GM23248 (cell line): ENCODE measurements around the gene BCO2.

Experiments
- EZH2 ChIP-seq: fragments of 200-600 bp; sonication (generic); IDR thresholded peaks from 2 replicates; pipeline ENCODE4 v1.6.1; 2018; ENCODE audit warnings: antibody characterized with exemption, mild to moderate bottlenecking; ENCODE audit not compliant: insufficient read depth, poor library complexity, severe bottlenecking
- EZH2phosphoT487 ChIP-seq: fragments of 200-600 bp; sonication (generic); IDR thresholded peaks from 2 replicates; pipeline ENCODE4 v1.6.1; 2018; ENCODE audit warnings: antibody characterized with exemption, moderate library complexity, mild to moderate bottlenecking, low read depth; ENCODE audit not compliant: insufficient read depth

DNA sequence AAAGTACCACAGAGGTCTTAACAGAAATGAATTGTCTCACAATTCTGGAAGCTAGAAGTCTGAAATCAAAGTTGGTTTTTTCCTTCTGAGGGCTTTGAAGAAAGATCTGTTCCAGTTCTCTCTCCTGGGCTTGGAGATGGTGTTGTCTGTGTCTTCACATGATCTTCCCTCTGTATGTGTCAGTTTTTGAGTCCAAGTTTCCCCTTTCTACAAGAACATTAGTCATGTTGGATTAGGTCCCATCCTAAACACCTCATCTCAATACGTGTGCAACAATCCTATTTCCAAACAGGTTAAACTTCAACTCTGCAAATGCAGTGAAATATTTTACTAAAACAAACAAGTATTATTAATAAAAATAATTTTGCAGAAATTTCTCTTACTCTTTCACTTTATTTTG, 47.8 kb downstream of the BCO2 start:
- TF ChIP-seq EZH2 (no peak), EZH2phosphoT487 (no peak)
